ENCODE data around the gene GID8. TPM values are rescaled to one million over a fixed set of nuclear protein-coding genes. Genes with fewer than 3 reads are reported as not detected.

Gene GID8
- total and polyA plus RNA-seq, 2 of the 13 experiments (the other 11 are each of a cell fraction or from before 2014, with no cell fraction given): 39.6 to 59.8 TPM

GRCh38 chr20:62926229-62927127 is 11.5 kb upstream of the GID8 start, which contains the start of gene DIDO1 (continued):
- TF ChIP-seq, protein P1, sequence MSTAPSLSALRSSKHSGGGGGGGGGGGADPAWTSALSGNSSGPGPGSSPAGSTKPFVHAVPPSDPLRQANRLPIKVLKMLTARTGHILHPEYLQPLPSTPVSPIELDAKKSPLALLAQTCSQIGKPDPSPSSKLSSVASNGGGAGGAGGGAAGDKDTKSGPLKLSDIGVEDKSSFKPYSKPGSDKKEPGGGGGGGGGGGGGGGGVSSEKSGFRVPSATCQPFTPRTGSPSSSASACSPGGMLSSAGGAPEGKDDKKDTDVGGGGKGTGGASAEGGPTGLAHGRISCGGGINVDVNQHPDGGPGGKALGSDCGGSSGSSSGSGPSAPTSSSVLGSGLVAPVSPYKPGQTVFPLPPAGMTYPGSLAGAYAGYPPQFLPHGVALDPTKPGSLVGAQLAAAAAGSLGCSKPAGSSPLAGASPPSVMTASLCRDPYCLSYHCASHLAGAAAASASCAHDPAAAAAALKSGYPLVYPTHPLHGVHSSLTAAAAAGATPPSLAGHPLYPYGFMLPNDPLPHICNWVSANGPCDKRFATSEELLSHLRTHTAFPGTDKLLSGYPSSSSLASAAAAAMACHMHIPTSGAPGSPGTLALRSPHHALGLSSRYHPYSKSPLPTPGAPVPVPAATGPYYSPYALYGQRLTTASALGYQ (CRISPR knock-in tag; IDR thresholded peaks at IDR 0.05): peak; percentile 52
- TF ChIP-seq ELF4 (CRISPR knock-in tag; IDR thresholded peaks at IDR 0.05; ENCODE audit: borderline replicate concordance) (no peak), ZNF672 (CRISPR knock-in tag; IDR thresholded peaks at IDR 0.05) (no peak), RNF2 (conservative IDR thresholded peaks at IDR 0.05; ENCODE audit: low read depth) (no peak), NFRKB (IDR thresholded peaks at IDR 0.05) (no peak), U2AF1 (optimal IDR thresholded peaks at IDR 0.05; ENCODE audit: low read depth, low read length) (peak; percentile 35), ZNF430 (CRISPR knock-in tag; IDR thresholded peaks at IDR 0.05) (peak; percentile 91), REL (CRISPR knock-in tag; conservative IDR thresholded peaks at IDR 0.05) (0 out of 2 replicates have a peak, but pooled peaks have one; percentile 47), SSRP1 (CRISPR knock-in tag; IDR thresholded peaks at IDR 0.05) (no peak), ESRRA (CRISPR knock-in tag; IDR thresholded peaks at IDR 0.05; ENCODE audit: low read depth) (peak; percentile 69), NFATC3 (CRISPR knock-in tag; IDR thresholded peaks at IDR 0.05) (no peak), HNRNPUL1 (IDR thresholded peaks at IDR 0.05; ENCODE audit: low read depth, low read length) (no peak), ZNF460 (CRISPR knock-in tag; IDR thresholded peaks at IDR 0.05; ENCODE audit: borderline replicate concordance) (no peak), TBX3 (IDR thresholded peaks at IDR 0.05; ENCODE audit: borderline replicate concordance) (no peak), ZFP90 (CRISPR knock-in tag; IDR thresholded peaks at IDR 0.05; ENCODE audit: borderline replicate concordance) (peak; percentile 81; the same call in 1 of the 2 replicates), CERS6 (CRISPR knock-in tag; IDR thresholded peaks at IDR 0.05) (no peak)
- TF ChIP-seq, protein P2, sequence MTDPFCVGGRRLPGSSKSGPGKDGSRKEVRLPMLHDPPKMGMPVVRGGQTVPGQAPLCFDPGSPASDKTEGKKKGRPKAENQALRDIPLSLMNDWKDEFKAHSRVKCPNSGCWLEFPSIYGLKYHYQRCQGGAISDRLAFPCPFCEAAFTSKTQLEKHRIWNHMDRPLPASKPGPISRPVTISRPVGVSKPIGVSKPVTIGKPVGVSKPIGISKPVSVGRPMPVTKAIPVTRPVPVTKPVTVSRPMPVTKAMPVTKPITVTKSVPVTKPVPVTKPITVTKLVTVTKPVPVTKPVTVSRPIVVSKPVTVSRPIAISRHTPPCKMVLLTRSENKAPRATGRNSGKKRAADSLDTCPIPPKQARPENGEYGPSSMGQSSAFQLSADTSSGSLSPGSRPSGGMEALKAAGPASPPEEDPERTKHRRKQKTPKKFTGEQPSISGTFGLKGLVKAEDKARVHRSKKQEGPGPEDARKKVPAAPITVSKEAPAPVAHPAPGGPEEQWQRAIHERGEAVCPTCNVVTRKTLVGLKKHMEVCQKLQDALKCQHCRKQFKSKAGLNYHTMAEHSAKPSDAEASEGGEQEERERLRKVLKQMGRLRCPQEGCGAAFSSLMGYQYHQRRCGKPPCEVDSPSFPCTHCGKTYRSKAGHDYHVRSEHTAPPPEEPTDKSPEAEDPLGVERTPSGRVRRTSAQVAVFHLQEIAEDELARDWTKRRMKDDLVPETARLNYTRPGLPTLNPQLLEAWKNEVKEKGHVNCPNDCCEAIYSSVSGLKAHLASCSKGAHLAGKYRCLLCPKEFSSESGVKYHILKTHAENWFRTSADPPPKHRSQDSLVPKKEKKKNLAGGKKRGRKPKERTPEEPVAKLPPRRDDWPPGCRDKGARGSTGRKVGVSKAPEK (CRISPR knock-in tag; IDR thresholded peaks at IDR 0.05; ENCODE audit: borderline replicate concordance): no peak
- TF ChIP-seq, protein P3, sequence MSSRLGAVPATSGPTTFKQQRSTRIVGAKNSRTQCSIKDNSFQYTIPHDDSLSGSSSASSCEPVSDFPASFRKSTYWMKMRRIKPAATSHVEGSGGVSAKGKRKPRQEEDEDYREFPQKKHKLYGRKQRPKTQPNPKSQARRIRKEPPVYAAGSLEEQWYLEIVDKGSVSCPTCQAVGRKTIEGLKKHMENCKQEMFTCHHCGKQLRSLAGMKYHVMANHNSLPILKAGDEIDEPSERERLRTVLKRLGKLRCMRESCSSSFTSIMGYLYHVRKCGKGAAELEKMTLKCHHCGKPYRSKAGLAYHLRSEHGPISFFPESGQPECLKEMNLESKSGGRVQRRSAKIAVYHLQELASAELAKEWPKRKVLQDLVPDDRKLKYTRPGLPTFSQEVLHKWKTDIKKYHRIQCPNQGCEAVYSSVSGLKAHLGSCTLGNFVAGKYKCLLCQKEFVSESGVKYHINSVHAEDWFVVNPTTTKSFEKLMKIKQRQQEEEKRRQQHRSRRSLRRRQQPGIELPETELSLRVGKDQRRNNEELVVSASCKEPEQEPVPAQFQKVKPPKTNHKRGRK (CRISPR knock-in tag; IDR thresholded peaks at IDR 0.05): no peak
